HG03066 (cell line): ENCODE measurements around the gene GNB4.
A peak's percentile ranks its signal among the peaks of the same experiment; 100 is the strongest.

Source experiments
- ATAC-seq: cut with Tn5 transposase; IDR thresholded peaks from one replicate; pipeline ENCODE4 v1.9.1; 2021; ENCODE audit warnings: low read depth; ENCODE audit not compliant: unreplicated experiment

The GNB4 gene

DNA sequence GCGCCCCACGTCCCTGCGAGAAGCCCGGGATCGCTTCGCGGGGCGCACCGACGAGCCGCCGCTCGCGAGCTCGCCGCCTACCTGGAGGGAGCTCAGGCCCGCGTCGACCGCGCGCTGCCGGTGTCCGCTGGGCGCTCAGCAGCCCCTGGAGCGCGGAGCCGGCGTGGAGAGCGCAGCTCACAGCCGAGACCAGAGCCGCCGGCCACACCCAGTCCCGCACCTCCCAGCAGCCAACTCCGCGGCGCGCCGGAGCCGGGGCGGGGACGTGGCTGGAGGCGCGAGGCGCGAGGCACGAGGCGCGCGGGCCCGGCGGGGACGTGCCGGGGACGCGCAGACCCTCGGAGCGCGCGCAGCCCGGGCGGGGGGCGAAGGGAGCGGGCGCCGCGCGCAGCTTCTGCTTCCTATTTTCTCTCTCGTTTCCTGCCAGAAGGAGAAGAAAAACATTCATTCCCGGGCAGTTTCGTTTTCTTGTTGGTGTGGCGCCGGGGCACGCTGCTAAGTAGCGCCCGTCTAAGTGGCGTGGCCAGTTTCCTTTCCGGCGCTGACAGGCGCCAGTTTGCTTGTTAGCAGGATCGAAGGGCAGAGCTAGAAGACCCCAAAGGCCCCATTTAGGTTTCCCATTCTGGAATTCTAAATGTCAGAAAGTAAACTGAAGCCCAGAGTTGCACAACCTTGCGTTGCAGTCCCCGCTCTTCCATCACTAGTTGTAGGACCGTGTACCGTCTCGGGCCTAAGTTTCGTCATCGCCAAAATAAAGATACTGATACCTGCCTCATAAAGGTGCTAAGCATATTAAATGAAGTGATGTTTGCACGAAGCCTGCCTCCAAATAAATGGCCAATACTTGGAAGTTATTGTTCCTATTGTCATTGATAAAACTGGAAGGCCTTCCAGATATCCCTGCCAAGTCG, at the start of gene GNB4:
Gene GNB4, minus strand, starts transcription at position 206 of the 911 bp plus-strand sequence. CDS start 25,270 bp downstream, outside the sequence.
- peak; percentile 59 for ATAC-seq

DNA sequence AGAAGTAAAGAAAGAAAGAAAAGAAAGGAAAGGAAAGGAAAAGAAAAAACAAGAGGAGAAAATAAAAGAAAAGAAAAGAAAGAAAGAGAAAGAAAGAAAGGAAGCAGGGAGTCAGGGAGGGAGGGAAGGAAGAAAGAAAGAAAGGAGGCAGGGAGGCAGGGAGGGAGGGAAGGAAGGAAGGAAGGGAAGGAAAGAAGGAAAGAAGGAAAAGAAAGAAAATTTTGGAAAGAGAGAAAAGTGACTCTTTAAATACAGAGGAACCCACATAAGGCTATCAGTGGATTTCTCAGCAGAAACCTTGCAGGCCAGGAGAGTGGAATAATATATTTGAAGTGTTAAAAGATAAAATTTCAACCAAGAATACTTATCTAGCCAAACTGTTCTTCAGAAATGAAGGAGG, 44.2 kb upstream of the GNB4 start:
- ATAC-seq, result no peak

DNA sequence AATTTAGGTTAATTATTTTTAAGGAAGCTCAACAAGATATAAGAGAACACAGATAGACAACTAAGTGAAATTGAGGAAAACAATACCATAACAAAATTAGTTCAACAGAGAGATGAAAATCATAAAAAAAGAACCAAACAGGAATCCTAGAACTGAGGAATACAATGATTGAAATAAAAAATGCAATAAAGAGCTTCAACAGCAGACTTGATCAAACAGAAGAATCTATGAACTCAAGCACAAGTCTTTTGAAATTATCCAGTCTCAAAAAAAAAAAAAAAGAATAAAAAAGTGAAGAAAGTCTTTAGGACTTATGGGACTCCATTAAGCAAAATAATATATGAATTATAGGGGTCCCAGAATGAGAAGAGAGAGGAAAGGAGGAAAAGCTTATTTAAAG, 42.0 kb upstream of the GNB4 start:
- ATAC-seq, result no peak

DNA sequence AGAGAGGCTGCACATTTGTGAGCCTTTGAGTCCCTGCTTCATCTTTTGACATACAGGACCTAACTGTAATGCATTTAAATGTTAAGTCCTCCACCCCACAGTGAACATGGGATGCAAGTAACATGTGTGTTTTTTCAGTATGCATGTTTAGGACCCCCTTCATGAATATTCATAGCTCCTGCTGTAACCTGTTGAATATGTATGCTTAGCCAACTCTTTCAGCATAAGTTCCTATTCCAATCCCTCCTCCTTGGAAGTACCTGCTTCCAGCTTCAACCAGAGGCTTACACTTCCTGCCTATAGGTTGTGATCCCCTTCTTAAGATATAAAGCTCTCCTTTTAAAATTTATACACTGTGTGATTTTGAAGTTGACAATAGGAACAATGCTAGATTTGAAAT, 36.9 kb upstream of the GNB4 start:
- ATAC-seq, result no peak

DNA sequence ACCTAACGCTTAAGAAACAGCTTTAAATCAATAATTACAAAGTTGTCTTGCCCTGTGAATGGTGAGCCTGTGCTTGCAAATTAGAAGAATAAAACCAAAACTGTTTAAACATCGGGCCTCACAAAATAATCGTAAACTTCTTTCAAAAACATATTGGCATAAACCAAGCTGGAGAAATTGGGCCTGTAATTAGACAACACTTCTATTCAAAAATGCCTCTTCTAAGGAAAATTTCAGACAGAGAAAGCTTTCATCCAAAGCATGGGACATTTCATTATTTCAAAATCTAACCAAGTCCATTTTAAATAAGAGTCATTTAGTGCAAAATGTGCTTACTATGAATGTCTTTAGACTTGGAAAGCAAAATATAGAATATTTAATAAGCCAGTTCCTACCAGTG, 35.5 kb upstream of the GNB4 start:
- ATAC-seq, result no peak

DNA sequence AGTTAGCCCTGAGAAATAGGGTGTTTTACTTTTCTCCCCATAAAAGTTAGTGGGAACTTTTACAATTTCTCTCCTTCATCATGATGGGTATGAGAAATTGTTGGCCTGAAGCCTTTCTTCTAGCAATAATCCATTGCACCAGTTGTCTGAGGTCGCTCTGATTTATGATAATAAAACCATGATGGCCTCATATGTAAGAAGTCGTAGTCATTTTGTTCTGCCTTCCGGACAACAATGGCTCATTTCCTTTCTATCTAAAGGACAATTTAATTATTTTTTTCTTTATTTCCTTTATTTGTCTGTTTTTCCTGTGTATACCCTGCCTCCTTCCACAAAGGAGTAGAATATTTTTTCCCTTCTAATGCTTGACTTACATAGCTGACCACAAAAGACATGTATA, 31.6 kb upstream of the GNB4 start:
- no peak for ATAC-seq

DNA sequence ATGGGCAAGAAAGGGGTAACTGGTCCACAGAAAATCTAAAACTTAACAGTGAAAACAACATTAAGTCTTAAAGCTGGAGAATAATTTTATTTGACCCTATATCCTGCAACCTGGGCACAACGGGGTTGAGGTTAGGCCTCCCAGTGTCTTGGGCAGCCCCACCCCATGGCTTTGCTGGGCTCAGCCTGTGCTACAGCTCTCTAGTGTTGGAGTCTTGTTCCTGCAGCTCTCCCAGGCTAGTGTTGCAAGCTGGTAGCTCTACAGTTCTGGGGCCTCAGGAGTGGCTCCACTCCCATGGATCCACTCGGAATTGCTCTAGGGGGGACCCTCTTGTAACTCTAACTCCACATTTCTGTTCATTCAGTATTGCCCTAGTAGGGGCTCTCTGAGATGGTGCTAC, 24.9 kb upstream of the GNB4 start:
- no peak for ATAC-seq

DNA sequence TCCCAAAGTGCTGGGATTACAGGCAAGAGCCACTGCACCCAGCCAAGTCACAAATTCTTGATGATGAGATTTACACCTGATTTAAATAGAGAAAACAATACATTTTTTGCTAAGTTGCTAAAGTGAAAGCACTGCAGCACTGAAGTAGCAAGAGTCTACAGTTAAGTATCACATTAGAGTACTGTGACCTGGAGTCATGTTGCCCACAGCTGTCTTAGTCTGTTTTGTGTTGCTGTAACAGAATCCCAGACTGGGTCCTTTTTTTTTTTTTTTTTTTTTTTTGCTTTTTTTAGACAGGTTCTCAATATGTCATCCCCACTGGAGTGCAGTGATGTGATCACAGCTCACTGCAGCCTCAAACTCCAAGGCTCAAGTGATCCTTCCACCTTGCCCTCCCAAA, 23.2 kb upstream of the GNB4 start:
- no peak for ATAC-seq

DNA sequence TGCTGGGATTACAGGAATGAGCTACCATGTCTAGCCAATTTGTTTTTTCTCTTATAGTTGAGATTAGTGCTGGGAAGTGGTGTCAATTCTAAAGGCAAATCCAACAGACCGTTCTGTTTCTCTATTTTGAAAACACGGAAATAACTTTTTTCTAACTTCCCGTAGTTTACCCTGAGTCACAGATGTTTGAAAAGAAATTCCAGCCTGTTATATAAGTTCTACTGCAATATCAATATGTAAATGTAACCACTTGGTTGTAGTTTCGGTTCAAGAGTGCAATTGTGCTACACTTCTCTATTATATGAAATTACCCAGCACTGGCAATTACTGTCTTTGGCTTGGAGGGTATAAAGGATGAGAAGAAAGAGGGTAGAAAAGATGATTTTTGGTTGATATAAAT, 22.3 kb upstream of the GNB4 start:
- no peak for ATAC-seq

DNA sequence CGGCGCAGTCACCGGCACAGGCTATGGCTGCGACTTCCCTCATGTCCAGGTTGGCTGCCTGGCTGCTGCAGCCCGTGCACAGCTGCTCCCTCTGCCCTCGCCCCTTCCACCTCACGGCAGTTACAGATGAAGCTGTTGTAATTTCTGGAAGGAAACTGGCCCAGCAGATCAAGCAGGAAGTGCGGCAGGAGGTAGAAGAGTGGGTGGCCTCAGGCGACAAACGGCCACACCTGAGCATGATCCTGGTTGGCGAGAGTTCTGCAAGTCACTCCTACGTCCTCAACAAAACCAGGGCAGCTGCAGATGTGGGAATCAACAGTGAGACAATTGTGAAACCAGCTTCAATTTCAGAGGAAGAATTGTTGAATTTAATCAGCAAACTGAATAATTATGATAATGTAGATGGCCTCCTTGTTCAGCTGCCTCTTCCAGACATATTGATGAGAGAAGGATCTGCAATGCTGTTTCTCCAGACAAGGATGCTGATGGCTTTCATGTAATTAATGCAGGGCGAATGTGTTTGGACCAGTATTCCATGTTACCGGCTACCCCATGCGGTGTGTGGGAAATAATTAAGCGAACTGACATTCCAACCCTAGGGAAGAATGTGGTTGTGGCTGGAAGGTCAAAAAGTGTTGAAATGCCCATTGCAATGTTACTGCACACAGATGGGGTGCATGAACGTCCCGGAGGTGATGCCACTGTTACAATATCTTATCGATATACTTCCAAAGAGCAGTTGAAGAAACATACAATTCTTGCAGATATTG, 13.2 kb upstream of the GNB4 start:
- ATAC-seq, result no peak

DNA sequence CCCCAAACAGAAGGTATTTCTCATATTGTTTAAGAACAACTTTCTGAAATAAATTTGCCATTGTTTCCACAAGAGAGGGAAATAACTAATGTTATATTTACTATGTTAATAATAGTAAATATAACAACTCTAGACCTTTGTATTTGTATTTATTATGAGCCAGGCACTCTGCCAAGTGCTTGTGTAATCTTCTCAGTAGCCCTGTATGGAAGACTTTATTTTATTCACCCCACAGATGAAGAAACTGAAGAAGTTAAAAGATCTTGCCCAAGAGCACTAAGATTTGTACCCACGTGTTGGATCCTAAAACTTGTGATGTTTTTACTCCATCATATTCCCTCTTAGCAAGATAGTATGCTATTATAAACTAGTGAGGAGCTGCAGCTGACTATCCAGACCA, 12.0 kb upstream of the GNB4 start:
- ATAC-seq, result no peak

DNA sequence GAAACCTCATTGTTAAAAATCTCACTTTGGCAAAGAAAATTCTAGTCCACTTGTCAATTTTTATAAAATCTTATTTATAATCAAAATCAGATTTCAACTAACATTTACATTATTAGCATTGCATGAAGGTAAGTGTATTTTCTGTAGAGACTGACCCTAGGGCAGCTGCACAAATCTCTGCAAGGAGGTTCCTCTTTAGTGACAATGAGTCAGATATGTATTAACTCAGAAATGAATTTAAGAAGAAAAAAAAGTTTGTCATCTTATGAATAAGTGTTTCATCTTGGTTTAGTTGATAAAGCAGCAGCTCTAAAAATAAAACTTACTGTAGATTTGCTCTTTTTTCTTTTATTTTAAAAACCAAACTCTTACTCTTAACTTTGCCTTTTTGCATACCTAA, 9.0 kb upstream of the GNB4 start:
- ATAC-seq, result no peak

DNA sequence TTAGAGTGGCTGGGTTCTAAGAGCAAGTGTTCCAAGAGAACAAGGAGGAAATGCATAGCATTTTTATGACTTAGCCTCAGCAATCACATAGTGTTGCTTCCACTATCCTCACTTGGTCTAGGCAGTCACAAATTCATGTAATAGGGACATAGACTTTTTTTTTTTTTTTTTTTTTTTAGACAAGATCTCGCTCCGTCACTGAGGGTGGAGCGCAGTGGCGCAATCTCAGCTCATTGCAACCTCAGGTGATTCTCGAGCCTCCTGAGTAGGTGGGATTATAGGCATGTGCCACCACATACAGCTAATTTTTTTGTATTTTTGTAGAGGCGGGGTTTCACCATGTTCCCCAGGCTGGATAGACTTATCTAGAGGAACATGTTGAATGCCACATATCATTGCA, 4.7 kb upstream of the GNB4 start:
- no peak for ATAC-seq

DNA sequence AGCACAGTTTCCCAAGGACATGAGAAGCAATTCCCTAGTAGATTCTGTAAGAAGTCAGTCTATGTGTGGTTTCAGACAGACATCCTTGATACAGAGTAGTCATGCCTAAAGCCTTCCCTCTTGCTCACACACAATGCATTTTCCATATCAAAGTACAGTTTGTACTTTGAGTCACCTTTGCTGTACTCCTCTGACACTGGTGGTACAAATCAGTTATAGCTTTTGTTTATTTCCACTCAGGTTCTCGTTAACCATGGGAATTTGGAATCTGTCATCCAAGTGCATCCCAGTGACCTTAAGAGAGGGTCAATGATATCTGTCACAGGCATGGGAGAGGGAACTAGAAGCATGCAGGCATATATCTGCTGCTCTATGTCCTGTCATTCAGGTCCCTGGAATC, 3.6 kb upstream of the GNB4 start:
- no peak for ATAC-seq

DNA sequence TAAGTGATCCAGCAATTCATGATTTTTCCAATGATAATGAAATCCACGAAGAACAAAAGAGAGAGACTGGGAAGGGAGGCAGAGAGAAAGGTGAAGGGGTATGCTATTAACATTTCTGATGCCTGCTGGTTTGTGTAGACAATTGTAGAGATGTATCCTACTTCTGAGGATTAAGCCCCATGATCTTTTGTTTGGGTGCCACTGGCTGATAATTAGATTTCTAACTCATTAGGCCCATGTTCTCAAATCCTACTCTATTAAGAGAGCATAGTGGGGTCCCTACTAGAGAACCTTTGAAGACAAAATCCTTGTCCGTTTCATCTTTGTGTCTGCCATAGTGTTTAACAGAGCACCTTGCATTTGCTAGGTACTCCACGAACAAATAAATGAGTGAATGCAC, 2.7 kb upstream of the GNB4 start:
- ATAC-seq, result no peak

DNA sequence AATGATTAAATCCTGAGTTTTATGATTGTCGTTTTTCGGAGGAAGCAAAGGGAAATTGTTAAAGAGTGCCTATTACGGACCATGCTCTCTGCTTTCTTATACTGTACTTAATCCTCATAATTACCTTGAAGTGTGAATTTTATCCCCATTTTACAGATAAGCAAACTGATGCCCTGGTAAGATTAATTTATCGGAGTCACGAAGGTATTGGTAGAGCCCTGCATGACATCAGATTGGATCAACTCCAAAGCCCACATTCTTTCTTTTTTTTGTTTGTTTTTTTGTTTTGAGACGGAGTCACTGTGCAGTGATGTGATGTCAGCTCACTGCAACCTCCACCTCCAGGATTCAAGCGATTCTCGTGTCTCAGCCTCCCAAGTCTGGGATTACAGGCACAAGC, 1.6 kb upstream of the GNB4 start:
- no peak for ATAC-seq

DNA sequence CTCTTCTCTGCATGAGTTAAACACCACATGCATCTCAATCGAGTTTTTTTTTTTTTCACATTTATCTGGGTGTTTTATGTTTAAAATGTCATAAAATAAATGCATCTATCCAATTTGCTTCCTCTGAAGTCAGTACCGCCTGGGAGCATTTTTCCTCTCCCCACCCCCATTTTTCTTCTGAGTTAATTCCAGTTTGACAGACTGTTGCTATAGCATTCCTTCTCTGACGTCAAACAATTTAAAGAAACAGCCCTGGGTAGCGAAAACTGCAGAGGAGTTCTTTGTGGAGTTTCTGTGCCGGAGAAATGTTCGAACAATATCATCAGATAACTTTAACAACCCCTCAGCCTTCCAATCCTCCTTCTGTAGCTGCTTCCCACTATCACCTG, 900 bp upstream of the GNB4 start:
- ATAC-seq, result no peak

DNA sequence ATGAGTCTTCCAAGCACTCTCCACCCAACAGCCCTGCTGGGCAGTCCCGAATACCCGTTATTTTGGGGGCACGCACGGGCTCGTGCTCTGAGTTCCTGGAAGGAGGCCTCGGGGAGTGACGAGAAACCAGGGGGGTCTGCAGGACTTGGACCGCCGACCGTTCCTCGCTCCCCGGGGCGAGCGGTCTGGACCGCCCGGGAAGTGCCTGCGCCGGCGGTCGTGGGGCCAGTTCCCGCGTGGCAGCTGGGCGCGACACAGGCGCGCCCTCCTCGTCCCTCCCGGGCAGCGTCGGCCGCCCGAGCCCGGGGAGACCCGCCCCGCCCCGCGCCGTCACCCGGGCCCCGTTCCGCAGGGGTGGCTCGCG, 387 bp downstream of the GNB4 start:
- ATAC-seq, result peak; percentile 31

DNA sequence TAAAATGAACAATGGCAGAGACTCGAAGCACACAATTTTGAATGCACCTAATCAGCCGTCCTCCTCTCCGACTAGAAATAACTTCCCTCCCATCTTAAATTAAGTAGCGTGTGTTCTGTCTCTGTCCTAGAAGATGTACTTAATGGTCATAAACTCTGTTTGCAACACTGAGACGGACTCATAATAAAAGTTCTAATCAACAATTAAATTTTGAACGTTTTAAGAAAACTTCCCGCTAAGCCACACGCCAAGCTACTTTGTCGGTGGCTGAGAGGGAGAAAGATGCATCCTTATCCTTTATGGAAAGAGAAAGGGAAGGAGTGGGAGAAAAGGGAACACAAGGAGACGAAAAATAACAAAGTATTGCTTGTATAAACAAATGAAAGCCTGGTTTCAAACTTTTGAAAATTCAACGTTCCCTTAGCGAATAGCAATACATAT, 989 bp downstream of the GNB4 start:
- ATAC-seq, result no peak

DNA sequence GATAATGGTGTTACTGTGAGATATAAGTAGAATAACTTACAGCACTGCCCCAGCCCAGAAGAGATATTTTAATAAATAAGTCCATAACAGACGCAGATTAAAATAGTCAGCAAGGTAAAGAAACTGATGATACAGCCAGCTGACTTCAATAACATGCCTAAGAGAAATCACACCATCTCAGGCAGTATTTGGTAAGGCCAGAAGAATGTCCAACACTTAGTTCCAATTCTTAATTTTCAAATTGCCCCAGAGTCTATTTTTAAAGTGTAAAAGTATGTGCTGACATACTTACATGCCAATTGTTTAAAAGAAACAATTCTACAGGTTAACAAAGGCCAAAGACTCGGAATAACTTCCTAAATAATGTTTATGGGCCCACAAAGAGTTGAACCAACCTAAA, 1.6 kb downstream of the GNB4 start:
- no peak for ATAC-seq

DNA sequence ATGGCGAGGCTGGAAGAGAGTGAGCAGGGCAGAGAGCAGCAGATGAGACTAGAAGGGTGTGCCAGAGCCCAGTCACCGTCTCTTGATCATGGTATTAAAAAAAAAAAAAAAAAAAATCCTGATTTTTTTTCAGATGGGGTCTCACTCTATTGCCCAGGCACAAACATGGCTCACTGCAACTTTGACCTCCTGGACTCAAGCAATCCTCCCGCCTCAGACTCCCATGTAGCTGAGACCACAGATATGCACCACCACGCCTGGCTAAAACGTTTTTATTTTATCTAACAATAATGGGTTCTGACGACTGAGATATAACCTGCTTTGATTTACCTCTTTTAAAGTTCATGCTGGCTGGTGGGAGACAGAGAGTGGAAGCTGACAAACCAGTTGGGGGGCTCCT, 4.0 kb downstream of the GNB4 start:
- ATAC-seq, result no peak

DNA sequence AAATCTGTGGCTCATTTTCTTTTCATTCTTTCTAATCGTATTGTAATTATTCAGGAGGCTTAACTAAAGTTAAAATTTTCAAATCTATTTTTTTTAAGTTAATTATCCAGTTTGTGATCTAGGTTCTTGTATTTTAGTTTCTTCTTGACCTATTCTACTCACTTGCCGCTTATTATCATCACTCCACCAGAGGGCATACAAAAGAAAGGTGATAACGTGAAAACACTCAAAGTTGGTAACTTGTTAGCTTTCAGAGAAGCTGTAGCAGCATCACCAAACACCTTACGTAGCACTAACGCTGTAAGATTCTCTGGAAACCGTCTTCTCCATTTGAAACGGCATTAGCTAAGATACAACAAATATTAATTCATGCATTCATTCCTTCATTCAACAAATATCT, 4.8 kb downstream of the GNB4 start:
- ATAC-seq, result no peak
